CD4-positive, alpha-beta T cell (primary cell): ENCODE data around the gene RAD51B. TPM values are rescaled to one million over a fixed set of nuclear protein-coding genes. Genes with fewer than 3 reads are reported as not detected.

Experiments used
- ATAC-seq: fragments of 200-7000 bp; cut with Tn5 transposase; one replicate; pipeline ENCODE4 v1.10.0; 2022; ENCODE audit warnings: mild to moderate bottlenecking; ENCODE audit not compliant: poor library complexity
- CTCF ChIA-PET: fragments of 350-600 bp; sonication (Branson Sonifier 250); formaldehyde crosslinking; loops from one replicate; lab custom pipeline; 2021; ENCODE audit warnings: antibody characterized with exemption, inconsistent platforms; lab: Charles Lee
- POLR2A ChIA-PET: fragments of 350-600 bp; sonication (Branson Sonifier 250); formaldehyde crosslinking; loops from one replicate; lab custom pipeline; 2021; ENCODE audit warnings: antibody characterized with exemption, inconsistent platforms; lab: Charles Lee
- DNase-seq, 14 experiments: peaks; one replicate each; pipeline ENCODE4 v3.0.0-alpha.2; 2013 to 2020; ENCODE audit warnings: mixed read lengths in 2 of 14
- H3K27ac ChIP-seq, 2 donors: one replicate each; pipeline versions ENCODE4 v1.5.1 to v1.7.0; 2013; ENCODE audit warnings: low read length in 2 of 2, low read depth in 1 of 2, mild to moderate bottlenecking in 1 of 2
- H3K27me3 ChIP-seq, 2 experiments: 1 replicate in 1 of 2; 2 replicates in 1 of 2; pipeline versions ENCODE4 v1.6.1 to v1.7.0; 2013; ENCODE audit warnings: low read length in 2 of 2, control low read depth in 1 of 2, mild to moderate bottlenecking in 1 of 2, moderate library complexity in 1 of 2; ENCODE audit not compliant: insufficient read depth in 2 of 2, control insufficient read depth in 1 of 2
- H3K36me3 ChIP-seq: one replicate; pipeline ENCODE4 v1.6.1; 2013; ENCODE audit warnings: low read length, control low read depth; ENCODE audit not compliant: insufficient read depth
- H3K4me1 ChIP-seq: one replicate; pipeline ENCODE4 v1.6.1; 2013; ENCODE audit warnings: low read length, control low read depth; ENCODE audit not compliant: insufficient read depth
- H3K4me3 ChIP-seq: one replicate; pipeline ENCODE4 v1.5.1; 2013; ENCODE audit warnings: mild to moderate bottlenecking, low read length, moderate library complexity
- H3K9me3 ChIP-seq, 2 experiments: 1 replicate in 1 of 2; 2 replicates in 1 of 2; pipeline versions ENCODE4 v1.6.1 to v1.7.0; 2013; ENCODE audit warnings: low read length in 2 of 2, mild to moderate bottlenecking in 2 of 2, control low read depth in 1 of 2, moderate library complexity in 1 of 2; ENCODE audit not compliant: control insufficient read depth in 1 of 2, insufficient read depth in 1 of 2
- H3K27ac Mint-ChIP-seq: one replicate; pipeline ENCODE4 v1.8.0; 2020; ENCODE audit warnings: mixed read lengths
- H3K27me3 Mint-ChIP-seq: one replicate; pipeline ENCODE4 v1.8.0; 2021; ENCODE audit warnings: mixed read lengths
- H3K36me3 Mint-ChIP-seq: one replicate; pipeline ENCODE4 v1.8.0; 2021; ENCODE audit warnings: low read depth, mixed read lengths
- H3K4me1 Mint-ChIP-seq: one replicate; pipeline ENCODE4 v1.8.0; 2021; ENCODE audit warnings: low read depth, mixed read lengths
- H3K4me3 Mint-ChIP-seq: one replicate; pipeline ENCODE4 v1.8.0; 2020; ENCODE audit warnings: mild to moderate bottlenecking, mixed read lengths
- H3K9me3 Mint-ChIP-seq: one replicate; pipeline ENCODE4 v1.8.0; 2020; ENCODE audit warnings: mixed read lengths
- intact Hi-C, 2 experiments: fragments of 100-400 bp; cut with DNase I in 1 of 2; cut with micrococcal nuclease in 1 of 2; formaldehyde crosslinking; loops; one replicate each; pipeline versions ENCODE4 v1.15.1 to v1.9.0; 2023 to 2025; cut with DNase I, micrococcal nuclease
- total RNA-seq, 174 experiments: library from RNA in 2 of 174; stranded (reverse) in 2 of 174; gene quantifications; one replicate each; pipeline ENCODE4 v1.2.3 and lab custom pipeline; 2021 to 2026
- TF ChIP-seq, protein P1 (sequence below): fragments of 200-600 bp; IDR thresholded peaks from one replicate; pipeline ENCODE4 v1.8.0; 2022; ENCODE audit warnings: antibody characterized with exemption, mild to moderate bottlenecking

RAD51B gene
- total RNA-seq, 2 experiments from 2014 or later: 18.4 to 20.0 TPM

GRCh38 chr14:68573126-68573525 is 753.5 kb downstream of the RAD51B start:
- Mint-ChIP-seq H3K27me3 (no peaks in the 10 kb centered on the region), H3K27ac (no peak overlapping the region), H3K4me3 (no peak overlapping the region), H3K36me3 (no peaks in the 10 kb centered on the region), H3K9me3 (peaks cover 2% of the 10 kb centered on the region), H3K4me1 (no peaks in the 10 kb centered on the region)
- CTCF ChIA-PET: no interaction called here
- DNase-seq (no peak), ATAC-seq (no peak)
- peaks cover 2% of the 10 kb centered on the region for H3K4me1 ChIP-seq
- no peaks in the 10 kb centered on the region for H3K9me3 ChIP-seq
- H3K27me3 ChIP-seq: no peaks in the 10 kb centered on the region
- H3K36me3 ChIP-seq: no peaks in the 10 kb centered on the region
- no peak overlapping the region for H3K4me3 ChIP-seq
- TF ChIP-seq, protein P1, sequence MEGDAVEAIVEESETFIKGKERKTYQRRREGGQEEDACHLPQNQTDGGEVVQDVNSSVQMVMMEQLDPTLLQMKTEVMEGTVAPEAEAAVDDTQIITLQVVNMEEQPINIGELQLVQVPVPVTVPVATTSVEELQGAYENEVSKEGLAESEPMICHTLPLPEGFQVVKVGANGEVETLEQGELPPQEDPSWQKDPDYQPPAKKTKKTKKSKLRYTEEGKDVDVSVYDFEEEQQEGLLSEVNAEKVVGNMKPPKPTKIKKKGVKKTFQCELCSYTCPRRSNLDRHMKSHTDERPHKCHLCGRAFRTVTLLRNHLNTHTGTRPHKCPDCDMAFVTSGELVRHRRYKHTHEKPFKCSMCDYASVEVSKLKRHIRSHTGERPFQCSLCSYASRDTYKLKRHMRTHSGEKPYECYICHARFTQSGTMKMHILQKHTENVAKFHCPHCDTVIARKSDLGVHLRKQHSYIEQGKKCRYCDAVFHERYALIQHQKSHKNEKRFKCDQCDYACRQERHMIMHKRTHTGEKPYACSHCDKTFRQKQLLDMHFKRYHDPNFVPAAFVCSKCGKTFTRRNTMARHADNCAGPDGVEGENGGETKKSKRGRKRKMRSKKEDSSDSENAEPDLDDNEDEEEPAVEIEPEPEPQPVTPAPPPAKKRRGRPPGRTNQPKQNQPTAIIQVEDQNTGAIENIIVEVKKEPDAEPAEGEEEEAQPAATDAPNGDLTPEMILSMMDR: no peak
- H3K27ac ChIP-seq: no peak overlapping the region
- POLR2A ChIA-PET: interaction anchor here (0.6 to 0.7 kb wide), 2 partner anchors 9 to 67 kb away, joined by 3 read pairs; no protein-coding TSS in a partner anchor
- intact Hi-C loops: no loop called here

DNA sequence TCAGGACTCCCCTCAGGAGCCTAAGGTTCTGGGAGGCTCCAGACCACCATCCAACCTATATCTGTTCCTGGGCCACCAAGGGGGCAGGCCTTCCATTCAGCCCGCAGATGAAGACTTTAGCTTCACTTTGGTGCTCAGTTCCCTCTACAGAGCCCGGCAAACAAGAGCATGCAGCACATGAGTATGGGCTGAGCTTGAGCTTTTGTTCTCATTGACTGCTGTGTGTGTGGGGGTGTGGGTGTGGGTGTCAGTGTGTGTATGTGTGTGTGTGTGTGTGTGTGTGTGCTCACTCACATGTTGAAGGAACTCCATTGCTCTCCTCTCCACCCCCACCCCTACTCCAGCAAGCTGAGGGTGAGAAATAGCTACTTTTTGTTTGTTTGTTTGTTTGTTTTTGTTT is 754.1 kb downstream of the RAD51B start:
- intact Hi-C loops: no loop called here
- DNase-seq (no peak), ATAC-seq (no peak)
- POLR2A ChIA-PET: interaction anchor here (0.6 to 0.7 kb wide), 2 partner anchors 9 to 67 kb away, joined by 3 read pairs; no protein-coding TSS in a partner anchor
- Histone ChIP-seq H3K9me3 (no peaks in the 10 kb centered on the region), H3K4me1 (peaks cover 2% of the 10 kb centered on the region), H3K4me3 (no peak overlapping the region), H3K36me3 (no peaks in the 10 kb centered on the region), H3K27ac (no peak overlapping the region), H3K27me3 (no peaks in the 10 kb centered on the region)
- Mint-ChIP-seq H3K27me3 (no peaks in the 10 kb centered on the region), H3K36me3 (no peaks in the 10 kb centered on the region), H3K4me3 (no peak overlapping the region), H3K27ac (no peak overlapping the region), H3K9me3 (peaks cover 2% of the 10 kb centered on the region), H3K4me1 (no peaks in the 10 kb centered on the region)
- CTCF ChIA-PET: no interaction called here
- TF ChIP-seq, protein P1: no peak

- Mint-ChIP-seq H3K27ac (no peak overlapping the region), H3K9me3 (peaks cover 2% of the 10 kb centered on the region), H3K27me3 (no peaks in the 10 kb centered on the region), H3K4me1 (no peaks in the 10 kb centered on the region), H3K4me3 (no peak overlapping the region), H3K36me3 (no peaks in the 10 kb centered on the region)
- Histone ChIP-seq H3K27ac (no peak overlapping the region), H3K4me3 (no peak overlapping the region), H3K4me1 (peaks cover 2% of the 10 kb centered on the region), H3K36me3 (no peaks in the 10 kb centered on the region), H3K27me3 (no peaks in the 10 kb centered on the region), H3K9me3 (no peaks in the 10 kb centered on the region)
- no peak for ATAC-seq
- ChIA-PET POLR2A (no interaction called here), CTCF (no interaction called here)
- intact Hi-C loops: no loop called here
- no peak for DNase-seq
- TF ChIP-seq, protein P1: no peak
These were observed 754.9 kb downstream of the RAD51B start for GRCh38 chr14:68574461-68574860.
